Activated T-cell treated with anti-CD3 and anti-CD28 coated beads, Interleukin-2, amount 50 U/mL, for 24 hours (primary cell): Measurements from ENCODE around the gene BTBD16.

ENCODE experiments used
- DNase-seq: peaks from one replicate; pipeline ENCODE4 v3.0.0-alpha.2; 2020
- H3K27ac Mint-ChIP-seq: 2 replicates; pipeline ENCODE4 v1.8.0; 2020; ENCODE audit warnings: mild to moderate bottlenecking, mixed read lengths
- H3K27me3 Mint-ChIP-seq: 2 replicates; pipeline ENCODE4 v1.8.0; 2020; ENCODE audit warnings: mixed read lengths
- H3K36me3 Mint-ChIP-seq: 2 replicates; pipeline ENCODE4 v1.8.0; 2020; ENCODE audit warnings: low read depth, mixed read lengths
- H3K4me1 Mint-ChIP-seq: 2 replicates; pipeline ENCODE4 v1.8.0; 2020; ENCODE audit warnings: low read depth, mixed read lengths
- H3K4me3 Mint-ChIP-seq: 2 replicates; pipeline ENCODE4 v1.8.0; 2020; ENCODE audit warnings: mild to moderate bottlenecking, moderate library complexity, mixed read lengths
- H3K9me3 Mint-ChIP-seq: 2 replicates; pipeline ENCODE4 v1.8.0; 2020; ENCODE audit warnings: mixed read lengths

BTBD16 gene

DNA sequence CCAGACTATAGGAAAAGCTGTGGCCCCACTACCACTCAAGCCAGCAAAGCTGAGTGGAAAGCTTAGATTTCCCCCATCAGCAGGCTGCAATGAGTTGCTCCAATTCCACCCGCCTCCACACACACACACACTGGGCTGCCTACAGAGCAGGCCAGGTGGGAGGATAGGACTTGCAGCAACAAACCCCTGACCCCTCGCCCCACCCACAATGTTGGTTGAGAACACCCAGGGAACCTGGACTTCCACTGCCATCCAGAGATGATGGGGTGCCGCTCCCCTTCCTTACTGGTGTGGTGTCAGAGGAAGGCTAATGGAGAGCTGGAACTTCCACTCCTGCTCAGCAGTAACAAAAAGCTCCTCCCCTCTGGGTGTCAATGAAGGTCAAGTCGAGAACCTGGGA, 86.6 kb downstream of the BTBD16 start:
- no peaks in the 10 kb centered on the region for H3K4me1 Mint-ChIP-seq
- H3K36me3 Mint-ChIP-seq: peaks cover 3% of the 10 kb centered on the region
- H3K4me3 Mint-ChIP-seq: no peak overlapping the region
- no peaks in the 10 kb centered on the region for H3K27me3 Mint-ChIP-seq
- H3K27ac Mint-ChIP-seq: no peak overlapping the region
- peaks cover 11% of the 10 kb centered on the region for H3K9me3 Mint-ChIP-seq
- no peak for DNase-seq

DNA sequence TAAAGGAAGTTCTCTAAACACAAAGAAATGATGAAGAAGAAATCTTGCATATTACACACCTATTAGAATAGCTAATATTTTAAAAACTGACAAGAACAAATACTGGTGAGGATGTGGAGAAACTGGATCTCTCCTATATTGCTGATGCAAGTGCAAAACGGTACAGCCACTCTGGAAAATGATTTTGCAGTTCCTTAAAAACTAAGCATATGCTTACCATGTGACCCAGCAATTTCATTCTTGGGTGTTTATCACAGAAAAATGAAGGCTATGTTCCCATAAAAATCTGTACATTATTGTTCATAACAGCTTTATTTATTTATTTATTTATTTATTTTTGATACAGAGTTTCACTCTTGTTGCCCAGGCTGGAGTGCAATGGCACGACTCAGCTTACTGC, 88.5 kb downstream of the BTBD16 start:
- H3K27me3 Mint-ChIP-seq: no peaks in the 10 kb centered on the region
- no peak for DNase-seq
- H3K4me1 Mint-ChIP-seq: peaks cover 3% of the 10 kb centered on the region
- H3K27ac Mint-ChIP-seq: no peak overlapping the region
- H3K36me3 Mint-ChIP-seq: peaks cover 3% of the 10 kb centered on the region
- peaks cover 11% of the 10 kb centered on the region for H3K9me3 Mint-ChIP-seq
- no peak overlapping the region for H3K4me3 Mint-ChIP-seq

DNA sequence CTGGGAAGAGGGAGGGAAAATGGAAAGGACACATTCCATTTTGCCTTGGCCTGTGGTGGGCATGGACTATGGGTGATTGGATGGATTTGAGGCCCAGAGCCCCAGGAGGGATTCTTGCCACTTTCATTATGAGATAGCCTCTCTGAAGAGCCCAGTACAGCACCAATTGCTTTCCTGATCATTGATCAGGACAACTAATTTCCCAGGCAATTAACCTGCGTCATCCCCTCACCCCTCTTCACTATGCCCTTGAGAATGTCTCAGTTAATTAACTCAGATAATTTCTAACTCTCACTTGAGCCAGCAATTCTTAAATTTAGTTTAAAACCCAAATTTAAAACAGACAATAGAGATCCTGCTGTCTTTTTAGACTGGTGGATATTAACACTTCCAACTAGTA, 90.0 kb downstream of the BTBD16 start:
- no peak overlapping the region for H3K27ac Mint-ChIP-seq
- no peak for DNase-seq
- peaks cover 11% of the 10 kb centered on the region for H3K9me3 Mint-ChIP-seq
- no peak overlapping the region for H3K4me3 Mint-ChIP-seq
- H3K27me3 Mint-ChIP-seq: peaks cover 4% of the 10 kb centered on the region
- peaks cover 3% of the 10 kb centered on the region for H3K4me1 Mint-ChIP-seq
- peaks cover 3% of the 10 kb centered on the region for H3K36me3 Mint-ChIP-seq

DNA sequence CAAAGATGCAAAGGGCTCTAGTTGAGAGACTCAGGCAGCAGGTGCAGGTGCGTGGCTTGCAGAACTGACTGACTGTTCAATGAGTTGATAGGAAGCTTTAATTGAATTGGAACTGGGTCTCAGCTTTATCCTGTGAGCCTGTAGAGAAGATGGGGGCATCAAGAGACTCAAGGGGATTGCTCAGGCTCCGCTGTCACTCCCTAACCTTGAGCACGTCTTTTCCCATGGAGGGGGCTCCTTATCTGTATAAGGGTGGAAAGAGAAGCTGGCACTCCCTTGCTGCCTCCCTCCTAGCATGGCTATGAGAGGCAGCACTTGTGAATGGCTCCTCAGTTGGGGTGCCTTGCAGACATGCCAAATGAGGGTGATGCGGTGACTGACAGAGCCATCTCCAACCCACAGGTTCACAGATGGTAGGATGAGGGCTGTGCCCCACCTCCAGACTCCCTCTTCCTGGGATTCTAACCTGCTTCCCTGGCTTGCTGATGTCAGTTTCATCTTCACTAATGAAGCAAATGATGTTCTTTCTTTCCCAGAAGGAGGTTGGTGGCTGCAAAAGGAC, 91.0 kb downstream of the BTBD16 start:
- Mint-ChIP-seq H3K4me3 (no peak overlapping the region), H3K36me3 (peaks cover 3% of the 10 kb centered on the region), H3K4me1 (peaks cover 3% of the 10 kb centered on the region), H3K27ac (no peak overlapping the region), H3K27me3 (peaks cover 7% of the 10 kb centered on the region), H3K9me3 (peaks cover 11% of the 10 kb centered on the region)
- DNase-seq: no peak

DNA sequence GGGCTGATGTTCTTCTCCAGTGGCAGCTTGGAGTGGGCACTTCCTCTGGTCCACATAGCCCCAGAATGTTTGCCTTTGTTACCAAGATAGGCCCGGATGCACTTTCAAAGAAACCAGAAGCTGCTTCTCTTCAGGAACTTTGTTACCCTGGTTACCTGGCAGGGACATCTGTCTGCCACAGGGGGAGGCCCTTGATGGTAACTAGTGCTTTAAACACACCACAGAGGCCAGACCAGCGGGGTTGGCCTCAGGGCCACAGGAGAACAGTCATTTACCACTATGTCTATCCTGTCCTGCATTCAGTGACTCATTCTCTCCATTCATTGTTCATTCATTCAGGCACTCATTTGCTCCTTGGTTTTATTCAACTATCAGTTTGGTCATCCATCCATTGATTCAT, 91.5 kb downstream of the BTBD16 start:
- peaks cover 10% of the 10 kb centered on the region for H3K27me3 Mint-ChIP-seq
- no peak overlapping the region for H3K27ac Mint-ChIP-seq
- H3K9me3 Mint-ChIP-seq: peaks cover 11% of the 10 kb centered on the region
- no peak for DNase-seq
- H3K4me1 Mint-ChIP-seq: peaks cover 3% of the 10 kb centered on the region
- peaks cover 3% of the 10 kb centered on the region for H3K36me3 Mint-ChIP-seq
- H3K4me3 Mint-ChIP-seq: no peak overlapping the region

DNA sequence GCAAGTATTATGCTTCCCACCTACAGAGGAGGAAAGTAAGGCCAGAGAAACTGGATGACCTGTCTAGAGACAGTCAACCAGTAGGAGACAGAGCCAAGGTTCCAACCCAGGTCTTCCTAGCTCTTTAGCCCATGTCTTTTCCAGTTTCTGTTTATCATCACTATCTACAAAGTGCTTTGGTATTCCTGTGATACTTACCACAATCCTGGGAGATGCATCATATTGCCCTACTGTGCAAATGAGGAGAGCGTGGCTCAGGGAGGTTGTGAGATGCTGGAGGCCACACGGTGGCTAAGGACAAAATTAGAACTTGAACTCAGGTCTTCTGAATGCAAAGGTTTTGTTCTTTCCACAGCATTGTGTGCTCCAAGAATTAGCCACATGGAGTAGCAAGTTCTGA, 92.2 kb downstream of the BTBD16 start:
- H3K27ac Mint-ChIP-seq: no peak overlapping the region
- peaks cover 10% of the 10 kb centered on the region for H3K27me3 Mint-ChIP-seq
- no peak for DNase-seq
- H3K4me3 Mint-ChIP-seq: no peak overlapping the region
- peaks cover 7% of the 10 kb centered on the region for H3K9me3 Mint-ChIP-seq
- peaks cover 3% of the 10 kb centered on the region for H3K4me1 Mint-ChIP-seq
- H3K36me3 Mint-ChIP-seq: peaks cover under 1% of the 10 kb centered on the region

DNA sequence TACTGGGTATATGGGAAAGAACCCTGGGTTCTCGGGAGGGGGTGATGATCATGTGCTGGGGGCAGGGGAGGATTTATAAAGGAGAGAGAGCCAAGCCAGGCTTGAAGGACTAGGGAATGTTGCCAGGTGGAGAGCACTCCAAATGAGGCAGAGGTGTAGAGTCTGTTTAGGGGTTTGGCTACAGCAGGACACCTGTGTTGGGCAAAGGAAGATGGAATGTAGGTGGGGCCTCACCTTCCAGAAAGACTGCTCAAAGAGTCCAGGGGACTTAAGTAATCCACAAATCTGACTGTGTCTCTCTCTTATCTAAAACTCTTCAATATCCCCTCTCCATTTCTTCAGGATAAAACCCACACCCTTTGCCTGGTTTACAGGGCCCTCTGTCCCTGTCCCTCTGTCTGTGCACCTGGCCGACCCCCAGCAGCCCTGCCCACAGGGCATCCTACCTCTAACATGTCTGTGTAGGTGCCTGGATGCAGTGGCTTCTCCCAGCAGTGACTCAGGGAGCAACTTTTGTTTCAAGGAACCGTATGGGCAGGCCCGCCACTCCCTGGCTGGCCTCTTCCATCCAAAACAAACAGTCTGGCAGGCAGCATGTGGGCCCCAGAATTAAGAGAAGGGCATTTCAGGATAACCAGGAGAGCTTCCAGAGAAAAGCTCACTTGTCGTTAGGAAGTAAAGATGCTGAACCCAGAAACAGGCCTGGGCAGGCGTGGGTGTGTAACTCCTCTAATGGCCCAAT, 92.8 kb downstream of the BTBD16 start:
- peaks cover 10% of the 10 kb centered on the region for H3K27me3 Mint-ChIP-seq
- DNase-seq: no peak
- no peak overlapping the region for H3K27ac Mint-ChIP-seq
- peaks cover under 1% of the 10 kb centered on the region for H3K9me3 Mint-ChIP-seq
- no peaks in the 10 kb centered on the region for H3K36me3 Mint-ChIP-seq
- peaks cover 3% of the 10 kb centered on the region for H3K4me1 Mint-ChIP-seq
- H3K4me3 Mint-ChIP-seq: no peak overlapping the region

DNA sequence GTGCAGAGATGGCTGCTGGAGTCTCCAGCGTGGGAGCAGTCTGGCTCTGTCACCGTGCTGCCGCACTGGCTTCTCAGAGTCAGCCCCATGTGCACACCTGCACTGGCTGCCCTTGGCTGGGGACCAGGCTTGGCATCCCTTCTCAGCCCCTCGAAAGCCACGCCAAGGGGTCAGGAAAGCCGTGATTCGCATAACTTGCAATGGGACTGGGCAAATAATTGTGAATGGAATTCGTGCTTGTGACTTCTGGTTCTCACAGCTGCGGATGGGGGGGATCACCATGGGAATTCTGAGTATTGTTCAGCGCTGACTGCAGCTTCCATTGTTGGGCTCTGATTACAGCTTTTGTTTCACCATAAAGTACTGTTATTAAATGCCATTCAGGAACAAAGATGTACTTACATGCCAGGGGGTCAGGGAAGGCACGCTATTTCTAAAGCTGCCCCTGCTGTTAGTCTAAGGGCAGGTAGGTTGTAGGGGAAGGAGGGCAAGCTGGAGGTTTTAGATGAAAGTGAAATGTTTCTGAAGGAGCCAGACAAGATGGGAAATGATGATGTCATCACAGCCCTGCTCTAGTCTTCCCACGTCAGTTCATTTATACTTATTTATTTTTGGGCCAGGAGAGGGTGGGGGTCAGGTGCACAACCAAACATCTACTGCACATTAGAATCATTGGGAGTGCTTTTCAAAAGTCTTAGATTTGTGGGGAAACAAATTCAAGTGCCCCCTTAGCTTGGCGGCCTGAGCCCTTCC, 97.6 kb downstream of the BTBD16 start:
- Mint-ChIP-seq H3K4me3 (no peak overlapping the region), H3K36me3 (no peaks in the 10 kb centered on the region), H3K9me3 (no peaks in the 10 kb centered on the region), H3K4me1 (peaks cover 4% of the 10 kb centered on the region), H3K27ac (no peak overlapping the region), H3K27me3 (peaks cover 39% of the 10 kb centered on the region)
- no peak for DNase-seq

DNA sequence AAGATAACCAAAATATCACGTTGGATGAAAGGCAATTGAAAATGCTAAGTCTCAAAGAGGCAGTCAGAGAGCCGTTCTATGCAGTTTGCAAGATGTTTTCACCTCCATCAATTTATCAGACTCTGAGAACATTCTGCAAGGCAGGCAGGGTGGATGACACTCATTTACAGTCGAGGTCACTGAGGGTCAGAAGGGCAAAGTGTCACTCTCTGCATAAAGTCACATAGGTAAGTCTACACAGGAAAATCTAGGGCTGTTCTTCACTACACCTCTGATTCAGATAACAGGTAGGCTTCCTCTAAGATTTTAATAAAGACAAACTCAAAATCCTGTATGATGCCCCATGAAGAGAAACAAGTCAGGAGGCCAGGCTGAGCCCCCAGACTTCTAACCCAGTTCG, 102.0 kb downstream of the BTBD16 start:
- Mint-ChIP-seq H3K27ac (no peak overlapping the region), H3K4me1 (peaks cover 30% of the 10 kb centered on the region), H3K9me3 (no peaks in the 10 kb centered on the region), H3K36me3 (peaks cover 4% of the 10 kb centered on the region), H3K27me3 (peaks cover 29% of the 10 kb centered on the region), H3K4me3 (peak overlapping the region; percentile 79)
- no peak for DNase-seq

DNA sequence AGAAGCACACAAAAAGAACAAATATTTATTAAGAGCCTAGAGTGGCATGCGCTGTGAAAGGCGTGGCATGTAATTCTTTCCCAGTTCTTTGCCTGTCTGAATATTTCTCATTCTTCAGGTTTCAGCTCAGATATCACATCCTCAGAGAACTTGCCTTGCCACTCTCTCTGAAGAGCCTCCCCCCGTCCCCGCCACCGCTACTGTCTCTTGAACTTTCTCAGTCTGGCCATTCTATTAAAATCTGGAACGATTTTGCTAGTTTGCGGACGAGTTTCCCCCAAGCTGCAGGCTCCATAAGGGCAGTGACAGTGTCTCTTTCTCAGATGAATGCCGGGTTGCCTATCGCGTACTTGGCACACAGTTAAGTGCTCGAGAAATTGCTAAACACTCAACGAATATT, 102.6 kb downstream of the BTBD16 start:
- DNase-seq: no peak
- H3K27ac Mint-ChIP-seq: peak overlapping the region; percentile 81
- peaks cover 29% of the 10 kb centered on the region for H3K27me3 Mint-ChIP-seq

DNA sequence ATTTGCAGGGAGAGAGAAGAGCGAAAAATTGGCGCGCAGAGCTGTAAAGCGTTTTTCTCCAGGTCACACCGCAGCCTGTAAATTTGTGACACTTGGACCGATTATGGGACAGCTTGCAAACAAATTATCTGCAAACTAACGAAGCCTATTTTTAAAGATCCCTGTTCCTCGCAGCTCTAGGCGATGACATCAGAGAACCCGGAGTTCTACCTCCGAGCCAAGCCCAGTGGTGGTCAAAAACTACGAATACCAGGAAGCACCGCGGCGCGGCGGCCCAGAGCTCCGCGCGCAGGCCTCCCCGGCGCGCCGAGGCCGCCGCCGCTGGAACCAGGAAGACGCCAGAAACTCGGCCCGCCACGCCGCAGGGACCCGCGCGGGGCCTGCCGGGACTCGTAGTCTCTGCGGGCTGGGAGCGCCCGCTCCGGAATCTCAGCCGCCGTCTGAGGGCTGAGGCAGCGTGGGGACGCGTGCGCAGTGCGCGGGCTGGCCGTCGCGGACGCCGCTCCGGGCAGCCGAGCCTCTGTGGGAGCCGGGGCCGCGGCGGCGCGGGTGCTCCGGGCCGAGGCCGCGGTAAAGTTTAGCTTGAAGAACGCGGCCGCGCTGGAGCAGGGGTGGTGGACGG, 103.3 kb downstream of the BTBD16 start, which contains the start of gene PLEKHA1:
TSS of gene PLEKHA1 (plus strand) at position 472 of the 622 bp plus-strand sequence. CDS start 18,493 bp downstream, outside the sequence.
- Mint-ChIP-seq H3K9me3 (no peaks in the 10 kb centered on the region), H3K36me3 (peaks cover 7% of the 10 kb centered on the region), H3K27me3 (peaks cover 29% of the 10 kb centered on the region), H3K4me1 (peaks cover 41% of the 10 kb centered on the region), H3K4me3 (peak within 1 kb of the TSS; percentile 90), H3K27ac (peak within 1 kb of the TSS; percentile 97)
- DNase-seq: peak; percentile 94

More for the DNA sequence above, 102.6 kb downstream of the BTBD16 start:
- Mint-ChIP-seq H3K36me3 (peaks cover 4% of the 10 kb centered on the region), H3K4me1 (peaks cover 35% of the 10 kb centered on the region), H3K4me3 (peak overlapping the region; percentile 79), H3K9me3 (no peaks in the 10 kb centered on the region)

DNA sequence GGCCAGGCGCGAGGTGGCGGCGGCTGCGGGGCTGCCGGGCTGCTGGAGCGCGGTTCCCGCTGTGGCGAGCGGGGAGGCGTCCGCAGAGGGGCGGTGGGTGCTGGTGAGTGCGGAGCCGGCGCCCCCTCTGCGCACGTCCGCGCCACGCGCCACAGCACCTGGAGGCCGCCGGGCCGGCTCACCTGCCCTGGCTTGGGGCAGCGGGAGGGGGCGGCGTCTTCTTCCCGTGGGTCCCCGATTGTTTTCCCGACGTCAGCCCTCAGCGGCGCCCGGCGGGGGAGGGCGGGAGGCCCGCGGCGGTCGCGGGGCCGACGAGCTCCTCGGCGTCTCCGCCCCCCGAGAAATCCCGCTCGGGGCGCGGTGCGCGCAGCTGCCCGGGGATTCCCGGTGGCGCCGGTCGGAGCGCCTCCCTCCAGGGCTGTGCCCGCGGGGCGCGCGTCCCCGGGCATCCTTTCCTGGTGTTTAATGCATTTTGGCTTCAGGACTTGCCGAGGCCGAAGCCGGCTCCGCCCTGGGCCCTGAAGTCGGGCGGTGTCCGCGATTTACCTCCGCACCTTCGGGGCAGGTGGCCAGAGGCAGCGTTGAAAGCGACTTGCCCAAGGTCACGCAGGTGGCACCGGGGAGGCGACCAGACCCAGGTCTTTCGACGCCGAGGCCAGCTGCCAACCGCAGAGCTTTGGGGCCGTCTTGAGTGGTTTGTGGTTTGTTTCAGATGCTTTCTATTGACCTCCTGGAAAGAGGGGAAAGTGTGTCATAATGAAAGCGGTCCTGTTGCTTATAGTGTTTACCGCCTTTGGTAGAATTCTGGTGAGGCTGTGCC, 104.0 kb downstream of the BTBD16 start:
- Mint-ChIP-seq H3K36me3 (peaks cover 12% of the 10 kb centered on the region), H3K27me3 (peaks cover 27% of the 10 kb centered on the region), H3K27ac (peak overlapping the region; percentile 97), H3K9me3 (no peaks in the 10 kb centered on the region), H3K4me3 (peak overlapping the region; percentile 90), H3K4me1 (peaks cover 46% of the 10 kb centered on the region)
- peak; percentile 83 for DNase-seq

DNA sequence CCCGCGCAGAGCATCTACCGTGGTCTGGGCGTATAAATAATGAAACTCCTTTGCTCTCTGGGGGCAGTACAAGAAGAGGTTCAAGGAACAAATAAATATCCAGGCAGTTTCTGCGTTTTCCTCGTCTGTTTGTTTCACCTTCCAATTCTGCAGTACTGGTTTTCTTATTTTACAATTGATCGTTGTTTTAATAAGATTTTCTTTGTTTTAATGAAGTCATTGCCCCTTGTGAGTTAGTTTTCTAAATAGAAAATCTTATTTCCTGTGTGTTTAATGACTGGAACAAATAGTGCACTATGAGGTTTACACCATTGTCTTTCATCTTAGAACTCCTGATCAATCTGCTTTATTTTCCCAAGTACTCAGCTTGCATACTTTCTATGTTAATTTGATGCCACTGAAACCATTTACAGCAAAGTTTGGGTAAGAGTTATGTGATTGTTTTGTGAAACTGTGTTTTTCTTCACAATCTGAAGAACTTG, 104.6 kb downstream of the BTBD16 start:
- Mint-ChIP-seq H3K4me1 (peaks cover 52% of the 10 kb centered on the region), H3K27ac (peak overlapping the region; percentile 97), H3K36me3 (peaks cover 17% of the 10 kb centered on the region), H3K27me3 (peaks cover 20% of the 10 kb centered on the region), H3K4me3 (peak overlapping the region; percentile 90), H3K9me3 (no peaks in the 10 kb centered on the region)
- DNase-seq: no peak
